NCI-H128 (cell line): Measurements from ENCODE around the gene LPIN1.
"Not testable (repeated sequence)": the region's sequence is repeated elsewhere in the genome, so short reads cannot be mapped to it uniquely, and the experiment has no call there.

Experiments used
- DNase-seq: peaks from one replicate; lab custom pipeline; 2025; ENCODE audit not compliant: unreplicated experiment; lab: John Stamatoyannopoulos, UW

LPIN1 gene

DNA sequence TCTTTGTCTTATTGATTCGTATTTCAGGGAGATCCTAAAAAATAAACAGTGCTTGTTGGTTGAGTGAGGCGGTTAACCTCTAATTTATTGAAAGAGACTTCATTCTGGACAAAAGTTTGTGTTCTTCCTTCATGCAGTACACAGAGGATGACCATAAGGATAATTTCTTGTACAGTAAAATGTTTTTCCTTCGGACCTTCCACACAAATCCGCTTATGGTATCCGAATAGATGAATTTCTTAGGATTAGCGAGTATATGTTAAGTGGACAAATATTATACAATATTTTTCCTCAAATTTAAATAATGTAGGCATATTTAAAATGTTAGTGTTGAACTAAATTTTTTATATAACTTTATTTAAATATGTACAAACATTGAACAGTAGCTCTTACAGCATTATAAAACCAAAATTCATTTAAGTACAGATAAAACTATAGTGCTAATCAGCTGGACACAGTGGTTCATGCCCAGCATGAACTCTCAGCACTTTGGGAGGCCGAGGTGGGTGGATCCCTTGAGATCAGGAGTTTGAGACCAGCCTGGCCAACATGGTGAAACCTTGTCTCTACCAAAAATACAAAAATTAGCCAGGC lies 84.4 kb downstream of the LPIN1 start:
- DNase-seq: no peak

DNA sequence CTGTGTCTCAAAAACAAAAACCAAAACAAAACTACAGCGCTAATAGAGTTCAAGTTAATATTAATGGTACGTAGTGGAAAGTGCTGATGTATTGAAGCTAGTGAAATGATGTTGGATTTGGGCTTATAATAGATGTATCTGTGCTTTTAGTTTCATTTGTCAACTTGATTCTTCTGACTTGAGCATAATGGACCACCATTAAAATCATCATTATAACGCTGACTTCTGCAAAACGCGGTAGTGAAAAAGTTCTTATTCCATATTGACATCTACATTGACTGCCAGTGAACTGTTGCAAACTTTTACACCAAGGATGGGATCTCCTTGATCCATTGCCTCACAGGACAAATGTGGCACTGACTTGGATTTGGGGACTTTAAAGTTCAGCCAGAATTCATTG lies 85.0 kb downstream of the LPIN1 start:
- DNase-seq: no peak

DNA sequence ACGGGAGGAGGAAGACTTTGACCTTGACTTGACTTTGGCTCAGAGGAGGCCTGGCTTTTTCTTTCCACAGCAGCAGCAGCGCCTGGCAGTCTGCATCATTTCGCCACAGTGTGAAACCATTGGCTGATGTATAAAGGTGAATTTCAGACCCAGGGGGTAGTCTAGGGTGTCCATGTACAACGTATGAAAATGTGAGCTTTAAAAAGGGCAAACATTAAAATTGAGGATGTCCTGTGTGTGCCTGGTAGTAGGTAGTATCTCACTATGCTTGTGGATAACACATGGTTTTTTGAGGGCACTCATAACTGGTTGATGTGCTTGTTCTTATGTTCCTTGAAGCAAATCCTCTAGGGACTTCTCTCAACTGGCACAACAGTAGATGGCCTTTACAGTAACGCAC lies 86.1 kb downstream of the LPIN1 start:
- no peak for DNase-seq

DNA sequence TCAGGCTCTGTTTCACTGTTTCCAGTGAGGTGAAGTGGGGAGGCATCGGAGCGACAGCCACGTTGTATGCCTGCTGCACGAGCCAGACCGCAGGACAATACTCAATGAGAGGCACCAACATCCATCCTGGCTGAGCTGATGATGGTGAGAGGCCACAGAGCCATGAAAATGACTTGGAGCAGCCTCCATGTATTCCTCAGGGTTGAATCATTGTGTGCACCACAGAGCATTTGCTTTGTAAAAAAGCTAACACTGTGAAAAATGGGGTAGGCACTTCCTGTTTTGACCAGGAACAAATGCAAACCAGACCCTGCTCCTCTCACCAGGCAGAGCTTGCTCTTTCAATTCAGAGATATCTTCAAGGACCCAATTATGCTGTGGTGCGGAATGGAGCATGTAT lies 87.2 kb downstream of the LPIN1 start:
- no peak for DNase-seq

DNA sequence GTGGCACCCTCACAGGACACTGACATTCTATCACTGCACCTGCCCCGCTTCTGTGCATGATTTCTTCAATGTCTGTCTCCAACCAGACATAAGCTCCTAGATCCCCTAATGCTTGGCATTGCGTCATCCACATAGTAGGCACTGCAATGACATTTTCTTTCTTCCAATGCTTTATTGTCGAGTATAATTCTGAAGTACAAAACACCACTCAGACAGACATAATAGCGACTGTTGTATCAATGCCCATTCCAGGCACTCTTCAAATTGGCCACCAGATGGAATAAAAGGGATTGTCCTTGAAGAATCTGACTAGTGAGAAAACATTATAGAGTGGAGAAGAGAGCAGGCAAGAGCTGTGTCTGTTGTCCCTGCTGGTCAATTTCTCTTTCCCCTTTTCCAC lies 89.0 kb downstream of the LPIN1 start:
- no peak for DNase-seq

DNA sequence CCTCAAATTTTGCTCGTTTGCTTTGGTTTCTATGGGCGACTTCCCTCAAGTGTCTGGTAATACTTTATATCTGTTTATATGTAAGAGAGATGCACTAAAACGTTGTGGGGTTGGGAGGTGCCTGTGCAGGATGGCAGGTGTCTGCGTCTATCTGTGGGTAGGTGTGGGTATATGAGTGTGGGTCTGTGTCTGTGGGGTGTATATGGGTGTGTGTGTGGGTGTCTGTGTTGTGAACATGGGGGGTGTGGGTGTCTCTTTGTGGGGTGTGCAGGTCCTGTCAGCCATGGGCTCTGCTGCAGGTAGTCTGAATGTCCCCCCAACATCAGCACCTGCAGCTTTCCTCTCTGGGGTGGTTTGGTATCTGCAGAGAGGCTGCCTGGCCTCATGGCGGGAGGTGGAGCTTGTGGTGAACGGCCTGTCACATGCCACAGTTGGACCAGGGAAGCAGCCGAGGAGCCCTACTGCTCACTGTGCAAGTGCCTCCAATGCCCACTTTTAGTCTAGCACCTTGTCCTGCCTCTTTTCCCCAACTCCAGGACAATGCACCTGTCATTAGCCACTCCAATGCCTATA lies 90.3 kb downstream of the LPIN1 start:
- no peak for DNase-seq

DNA sequence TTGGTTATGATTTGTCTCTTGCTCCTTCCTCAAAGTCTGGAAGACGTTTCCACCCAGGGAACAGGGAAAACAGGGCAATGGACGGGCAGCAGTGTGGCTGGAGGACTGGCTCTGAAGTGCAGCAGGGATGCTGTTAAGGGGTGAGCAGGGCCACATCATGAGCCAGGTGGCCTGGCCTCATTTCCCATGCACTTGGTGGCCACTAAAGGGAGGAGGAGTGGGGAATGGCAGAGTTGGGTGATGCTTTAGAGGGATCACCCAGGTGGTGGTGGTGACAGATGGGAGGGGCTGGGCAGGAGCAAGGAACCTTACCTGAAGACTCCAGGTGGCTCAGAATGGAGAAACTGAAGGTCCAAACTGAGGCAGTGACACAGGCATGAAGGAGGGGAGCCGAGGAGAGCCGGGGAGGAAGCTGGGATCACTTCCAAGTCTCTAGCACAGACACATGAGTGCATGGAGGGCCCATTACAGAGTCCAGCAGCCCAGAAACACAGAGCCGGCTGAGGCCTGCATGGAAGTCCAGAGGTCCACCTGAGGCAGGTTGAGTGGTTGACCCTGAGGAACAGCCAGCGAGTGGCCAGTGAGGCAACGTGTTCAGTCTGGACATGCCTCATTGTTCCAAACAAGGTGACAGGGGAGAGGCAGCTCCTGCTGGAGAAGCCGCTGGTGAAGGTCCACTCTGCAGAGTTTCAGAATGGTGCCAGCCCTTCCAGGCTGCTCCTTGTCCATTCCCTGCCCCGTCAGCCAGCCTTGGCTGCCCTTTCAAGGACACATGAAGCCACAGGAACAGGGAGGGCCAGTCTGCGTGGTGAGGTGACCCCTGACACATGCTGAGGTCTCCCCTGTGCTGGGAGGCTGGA lies 91.7 kb downstream of the LPIN1 start:
- no peak for DNase-seq

DNA sequence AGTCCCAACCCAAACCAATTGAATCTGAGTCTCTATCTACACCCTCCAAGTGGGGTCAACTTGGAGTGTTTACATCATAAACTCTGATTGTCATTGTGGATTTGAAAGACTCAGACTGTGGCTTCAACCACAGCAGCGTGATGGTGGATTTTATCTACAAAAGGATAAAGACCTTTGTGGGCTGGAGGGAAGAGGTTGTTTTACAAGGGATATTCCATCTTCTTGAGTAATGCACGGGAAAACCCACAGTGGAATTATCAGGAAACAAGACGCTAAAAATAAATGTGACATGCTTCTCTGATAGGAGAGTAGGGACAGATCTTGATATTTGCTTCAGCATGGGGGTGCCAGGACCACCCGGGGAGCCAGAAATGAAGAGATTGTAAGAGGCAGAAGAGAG lies 93.5 kb downstream of the LPIN1 start:
- DNase-seq: no peak

DNA sequence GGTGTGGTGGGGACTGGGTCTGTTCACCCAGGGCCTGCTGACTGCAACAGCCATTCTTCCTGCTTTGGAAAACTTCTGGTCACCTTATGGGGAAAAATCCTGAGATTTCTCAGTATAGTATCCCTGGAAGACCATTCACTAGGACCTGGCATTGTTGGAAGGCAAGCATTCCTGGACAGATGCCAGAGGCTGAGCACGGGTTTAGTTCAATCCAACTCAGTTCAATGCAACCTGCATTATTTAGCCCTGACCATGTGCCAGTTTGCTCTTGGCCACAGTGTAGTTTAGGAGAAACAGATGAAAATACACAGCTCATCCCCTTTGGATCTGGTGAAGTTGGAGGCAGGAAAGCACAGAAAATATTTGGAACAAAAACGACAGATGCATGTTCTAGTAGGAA lies 95.9 kb downstream of the LPIN1 start:
- DNase-seq: no peak

DNA sequence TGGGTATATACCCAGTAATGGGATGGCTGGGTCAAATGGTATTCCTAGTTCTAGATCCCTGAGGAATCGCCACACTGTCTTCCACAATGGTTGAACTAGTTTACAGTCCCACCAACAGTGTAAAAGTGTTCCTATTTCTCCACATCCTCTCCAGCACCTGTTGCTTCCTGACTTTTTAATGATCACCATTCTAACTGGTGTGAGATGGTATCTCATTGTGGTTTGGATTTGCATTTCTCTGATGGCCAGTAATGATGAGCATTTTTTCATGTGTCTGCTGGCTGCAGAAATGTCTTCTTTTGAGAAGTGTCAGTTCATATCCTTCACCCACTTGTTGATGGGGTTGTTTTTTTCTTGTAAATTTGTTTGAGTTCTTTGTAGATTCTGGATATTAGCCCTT lies 98.4 kb downstream of the LPIN1 start:
- not testable (repeated sequence) for DNase-seq

DNA sequence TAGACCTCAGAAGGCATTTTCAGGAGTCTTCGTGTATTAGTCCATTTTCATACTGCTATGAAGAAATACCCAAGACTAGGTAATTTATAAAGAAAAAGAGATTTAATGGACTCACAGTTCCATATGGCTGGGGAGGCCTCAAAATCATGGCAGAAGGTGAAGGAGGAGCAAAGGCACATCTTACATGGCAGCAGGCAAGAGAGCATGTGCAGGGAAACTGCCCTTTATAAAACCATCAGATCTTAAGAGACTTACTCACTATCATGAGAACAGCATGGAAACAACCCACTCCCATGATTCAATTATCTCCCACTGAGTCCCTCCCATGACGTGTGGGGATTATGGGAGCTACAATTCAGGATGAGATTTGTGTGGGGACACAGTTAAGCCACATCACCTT lies 101.5 kb downstream of the LPIN1 start:
- not testable (repeated sequence) for DNase-seq

DNA sequence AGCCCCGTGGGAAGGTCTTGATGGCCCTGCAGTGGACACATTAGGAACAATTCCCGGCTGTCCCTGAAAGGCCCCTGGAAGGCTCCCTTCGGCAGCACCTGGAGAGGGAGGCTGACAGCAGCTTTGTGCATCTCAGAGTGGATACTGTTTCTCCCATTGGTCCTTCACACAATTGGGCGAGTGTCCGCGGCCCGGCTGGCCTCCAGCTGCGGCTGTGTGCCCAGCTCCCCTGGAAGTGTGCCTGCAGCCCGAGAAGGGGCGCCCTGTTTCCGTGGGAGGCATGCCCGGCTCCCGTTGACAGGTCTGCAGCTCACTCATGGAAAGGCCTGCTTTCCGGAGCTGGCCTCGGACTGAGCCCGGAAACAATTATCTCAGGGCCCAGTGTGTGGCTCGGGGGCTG lies 103.7 kb downstream of the LPIN1 start:
- DNase-seq: no peak

DNA sequence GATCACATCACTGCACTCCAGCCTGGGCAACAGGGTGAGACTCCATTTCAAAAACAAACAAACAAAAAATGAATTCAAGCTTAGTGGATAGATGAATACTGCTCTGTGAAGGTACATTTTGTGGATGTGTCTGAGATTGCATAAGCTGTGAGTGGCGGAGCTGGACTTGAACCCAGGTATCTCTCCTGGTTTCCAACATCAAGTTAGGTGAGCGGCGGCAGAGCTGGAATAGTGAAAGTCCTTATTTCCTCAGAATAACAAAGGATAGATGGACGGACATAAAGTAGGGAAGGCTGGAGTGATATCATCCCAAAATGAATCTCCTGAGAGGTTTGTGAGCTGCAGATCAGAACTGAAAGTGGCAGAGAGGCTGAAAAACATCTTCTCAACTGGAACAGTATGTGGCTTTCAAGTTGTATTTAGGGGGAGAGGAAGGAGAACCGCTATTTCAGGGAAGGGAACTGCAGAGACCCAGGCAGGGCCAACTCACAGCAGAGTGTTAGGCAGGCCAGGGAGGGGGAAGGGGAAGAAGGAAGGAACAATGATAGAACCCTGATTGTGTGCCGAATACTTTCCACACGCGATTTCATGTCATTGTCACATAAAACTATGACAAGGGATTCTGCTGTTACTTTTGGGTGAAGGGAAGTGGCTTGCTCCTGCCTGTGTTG lies 106.2 kb downstream of the LPIN1 start:
- DNase-seq: no peak

DNA sequence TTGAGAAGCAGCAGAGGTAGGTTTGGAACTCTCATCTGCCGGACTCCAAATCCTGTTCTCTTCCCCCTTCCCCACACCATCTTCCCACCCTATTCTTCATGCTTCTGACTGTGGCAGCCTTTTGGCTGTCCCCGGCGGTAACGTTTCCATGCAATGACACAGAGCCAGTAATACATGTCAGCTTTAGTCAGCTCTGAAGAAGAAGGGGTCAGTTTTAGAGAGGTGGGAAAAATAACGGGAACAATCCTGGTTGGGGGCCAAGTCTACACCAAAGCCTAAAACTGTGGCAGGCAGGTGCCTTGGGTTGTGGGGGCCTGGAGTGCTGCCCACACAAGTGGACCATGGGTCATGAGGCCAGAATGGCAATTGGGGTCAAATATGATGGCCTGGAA lies 106.8 kb downstream of the LPIN1 start:
- DNase-seq: no peak

DNA sequence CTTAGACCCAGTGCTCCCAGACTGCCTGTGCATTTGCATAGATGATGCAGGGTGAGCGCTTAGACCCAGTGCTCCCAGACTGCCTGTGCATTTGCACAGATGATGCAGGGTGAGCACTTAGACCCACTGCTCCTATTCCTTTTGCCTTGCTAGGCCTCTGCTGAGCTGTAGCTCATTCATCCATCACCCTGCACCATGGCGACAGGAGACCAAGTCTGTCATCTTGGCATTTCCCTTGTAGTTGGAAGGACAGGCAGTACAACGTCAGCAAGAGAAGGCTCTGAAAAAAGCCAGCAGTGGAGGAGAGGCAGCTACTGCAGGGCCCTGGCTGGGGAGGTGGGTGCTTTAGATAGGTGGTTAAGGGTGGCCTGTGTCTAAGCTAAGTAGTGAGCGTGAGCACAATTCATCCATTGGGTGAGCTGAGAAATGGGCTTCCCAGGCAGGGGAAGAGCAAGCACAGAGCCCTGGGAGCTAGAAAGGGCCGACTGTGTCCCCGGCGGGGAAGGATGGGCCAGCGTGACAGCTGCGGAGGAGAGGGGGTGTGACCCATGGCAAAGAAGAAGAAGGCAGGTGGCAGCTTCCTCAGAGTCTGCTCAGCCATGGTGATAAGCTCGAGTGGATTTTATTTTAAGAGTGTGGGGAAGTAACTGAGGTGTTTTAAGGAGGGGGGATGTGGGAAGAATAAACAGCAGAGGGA lies 108.8 kb downstream of the LPIN1 start:
- DNase-seq: no peak

DNA sequence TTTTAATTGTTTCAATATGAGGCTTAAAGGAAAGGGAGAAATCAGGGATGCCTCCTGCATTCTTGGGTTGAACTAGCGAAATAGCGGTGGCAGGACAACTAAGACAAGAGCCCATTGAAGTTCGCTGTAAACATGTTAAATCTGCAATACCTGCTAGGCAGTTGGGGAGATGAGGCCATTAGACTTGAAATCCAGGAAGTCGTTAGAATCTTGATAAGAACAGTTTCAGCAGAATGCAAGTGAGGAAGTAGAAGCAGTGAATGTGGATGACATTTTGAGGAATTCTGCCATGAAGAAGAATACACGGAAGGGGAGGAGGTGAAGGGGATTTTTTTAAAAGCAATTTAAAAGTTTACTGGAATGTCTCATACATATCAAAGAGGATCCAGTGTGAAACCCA lies 109.7 kb downstream of the LPIN1 start:
- no peak for DNase-seq

DNA sequence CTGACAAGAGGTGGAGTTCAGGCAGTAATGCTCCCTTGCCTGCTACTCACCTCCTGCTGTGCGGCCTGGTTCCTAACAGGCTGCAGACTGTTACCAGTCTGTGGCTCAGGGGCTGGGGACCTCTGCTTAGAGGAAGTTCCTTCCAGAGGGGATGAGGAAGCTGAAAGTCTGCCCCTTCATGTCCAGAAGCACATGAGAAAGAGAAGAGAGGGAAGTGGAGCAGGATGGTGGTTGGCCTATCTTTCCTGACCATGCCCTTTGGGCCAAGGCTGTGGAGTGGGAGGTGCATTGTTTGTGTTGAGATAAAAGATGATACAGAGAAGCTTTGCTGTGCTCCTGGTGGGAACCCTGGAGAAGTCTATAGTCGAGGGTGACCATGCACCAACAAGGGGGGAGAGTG lies 112.5 kb downstream of the LPIN1 start:
- no peak for DNase-seq

DNA sequence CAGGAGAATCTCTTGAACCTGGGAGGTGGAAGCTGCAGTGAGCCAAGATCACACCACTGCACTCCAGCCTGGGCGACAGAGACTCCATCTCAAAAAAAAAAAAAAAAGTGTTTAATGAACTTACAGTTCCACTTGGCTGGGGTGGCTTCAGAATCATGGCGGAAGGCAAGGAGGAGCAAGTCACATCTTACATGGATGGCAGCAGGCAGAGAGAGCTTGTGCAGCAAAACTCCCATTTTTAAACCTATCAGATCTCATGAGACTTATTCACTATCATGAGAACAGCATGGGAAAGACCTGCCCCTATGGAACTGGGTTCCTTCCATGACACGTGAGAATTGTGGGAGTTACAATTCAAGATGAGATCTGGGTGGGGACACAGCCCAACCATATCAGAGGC lies 113.5 kb downstream of the LPIN1 start:
- not testable (repeated sequence) for DNase-seq

DNA sequence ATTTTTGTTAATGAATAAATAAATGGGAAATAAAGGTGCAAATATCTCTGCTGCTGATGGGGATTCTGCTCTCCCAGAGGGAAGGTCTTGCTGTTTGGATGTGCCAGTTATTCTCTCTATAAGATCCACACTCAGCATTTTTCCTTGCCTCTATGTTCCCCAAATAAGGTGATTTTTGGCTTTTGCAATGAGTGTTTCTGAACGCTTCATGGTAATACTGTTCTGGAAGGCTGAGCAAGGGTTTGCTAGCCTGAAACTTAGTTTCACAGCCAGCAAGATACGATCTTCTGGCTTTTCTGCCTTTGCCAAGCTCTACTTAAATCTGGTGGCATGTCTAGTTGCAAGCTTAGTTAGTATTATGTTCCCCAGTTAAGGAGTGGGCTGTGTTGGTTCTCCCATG lies 114.6 kb downstream of the LPIN1 start:
- no peak for DNase-seq

DNA sequence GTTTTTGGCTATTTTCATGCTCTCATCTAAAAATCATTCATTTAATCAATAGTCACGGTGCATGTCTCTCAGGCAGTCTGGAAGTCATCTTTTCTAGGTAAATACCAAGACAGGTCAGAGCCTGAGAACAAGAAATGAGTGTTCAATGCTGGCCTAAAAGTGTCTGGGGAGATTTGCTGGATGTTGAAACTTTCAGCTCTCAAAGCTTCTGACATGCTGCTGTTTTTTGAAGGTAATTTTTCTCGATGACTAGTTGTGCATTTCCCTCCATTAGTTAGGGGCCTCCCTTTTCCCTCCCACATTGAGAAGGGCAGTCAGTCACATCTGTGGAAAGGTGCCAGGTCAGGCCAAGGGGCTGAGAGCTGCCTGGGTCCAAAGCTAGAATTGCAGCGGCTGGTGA lies 115.6 kb downstream of the LPIN1 start:
- no peak for DNase-seq

DNA sequence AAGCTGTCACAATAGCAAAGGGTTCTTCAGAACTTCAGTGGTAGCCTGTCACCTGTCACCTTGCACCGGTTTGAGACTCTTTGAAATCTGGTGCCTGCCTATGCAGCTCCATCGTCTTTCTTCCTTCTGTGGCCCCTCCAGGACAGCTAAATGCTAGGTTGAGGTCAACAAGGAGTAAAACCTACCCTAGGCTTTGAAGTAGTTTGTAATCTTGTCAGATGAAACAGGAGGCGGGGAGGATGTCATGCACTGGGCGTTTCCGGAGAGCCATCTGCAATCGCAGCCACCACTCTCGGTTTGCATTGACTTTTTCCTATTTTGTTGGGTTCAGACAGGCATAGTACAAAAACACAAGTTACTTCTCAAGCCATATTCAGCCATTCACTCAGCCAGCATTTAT lies 116.7 kb downstream of the LPIN1 start:
- no peak for DNase-seq
